RPMI8226 (cell line): ENCODE results near the gene CTNNA3.
"Not testable (repeated sequence)": the region's sequence is repeated elsewhere in the genome, so short reads cannot be mapped to it uniquely, and the experiment has no call there.

Experiments
- DNase-seq: peaks from one replicate; pipeline ENCODE4 v3.0.0-alpha.2; 2015

CTNNA3 gene

DNA sequence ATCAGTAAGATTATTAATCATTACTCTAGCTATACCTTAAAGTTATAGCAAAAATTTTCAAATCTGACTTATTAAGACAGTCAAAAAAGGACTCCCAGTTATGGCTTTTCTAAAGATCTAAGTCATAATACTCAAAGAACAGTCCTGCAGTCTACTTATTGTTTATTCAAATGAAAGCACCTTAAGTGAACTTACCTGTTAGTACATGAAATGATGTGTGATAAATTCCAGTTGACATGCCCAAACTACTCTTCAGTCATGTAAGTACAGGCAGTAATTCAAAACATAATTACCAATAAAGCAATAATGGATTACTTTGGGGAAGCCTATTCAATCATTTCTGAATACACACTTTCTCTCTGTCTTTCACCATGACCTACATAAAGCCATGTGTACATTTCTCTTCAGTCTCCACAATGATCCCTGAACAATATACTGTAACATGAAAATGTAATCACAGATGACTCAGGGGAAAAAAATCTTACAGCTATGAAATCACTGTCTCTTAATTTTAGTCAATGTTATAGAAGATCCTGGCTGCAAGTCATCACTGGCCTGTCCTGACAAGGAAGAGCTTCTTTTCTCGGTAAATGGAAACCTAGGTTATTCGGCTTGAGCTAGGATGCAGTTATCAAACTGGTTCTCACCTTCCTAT lies 1190.9 kb downstream of the CTNNA3 start:
- no peak for DNase-seq

DNA sequence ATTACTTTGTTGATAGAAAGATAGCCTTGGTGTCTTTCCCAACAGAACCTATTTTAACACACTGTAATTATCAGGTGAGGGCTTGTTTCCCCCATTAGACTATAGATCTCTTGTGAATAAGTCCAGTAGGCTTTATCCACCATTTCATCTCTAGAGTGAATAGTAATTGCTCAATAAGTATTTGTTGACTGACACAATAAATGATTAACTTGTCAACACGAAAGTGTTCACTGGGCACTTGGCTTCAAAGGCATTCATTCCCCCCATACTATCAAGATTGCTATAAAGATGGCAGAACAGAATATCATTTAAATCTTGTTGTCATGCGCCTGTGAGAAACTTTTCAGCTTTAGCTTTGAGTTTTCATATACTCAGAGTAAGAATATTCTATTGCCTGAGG lies 1194.6 kb downstream of the CTNNA3 start:
- DNase-seq: no peak

- no peak for DNase-seq
These were observed 1212.0 kb downstream of the CTNNA3 start for GRCh38 chr10:66483966-66484365.

- DNase-seq: no peak
These were observed 1223.8 kb downstream of the CTNNA3 start for GRCh38 chr10:66472156-66472555.

DNA sequence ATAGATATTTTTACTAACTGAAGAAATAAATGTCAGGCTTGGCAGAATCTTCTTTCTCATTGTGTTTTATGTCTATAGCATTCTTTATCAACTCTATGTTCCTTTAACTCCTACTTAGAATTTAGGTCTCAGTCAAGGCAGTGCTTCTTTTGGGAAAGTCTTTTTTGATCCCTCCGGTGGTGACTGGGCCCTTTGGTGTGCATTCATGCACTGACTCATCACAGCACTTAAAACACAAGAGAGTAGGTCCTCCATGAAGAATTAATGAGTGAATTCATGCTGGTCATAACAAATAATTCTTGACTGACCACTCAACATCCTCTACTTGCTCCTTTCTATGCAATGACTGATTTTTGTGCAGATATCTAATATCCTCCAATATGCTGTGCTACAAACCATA lies 1229.0 kb downstream of the CTNNA3 start:
- DNase-seq: no peak

GRCh38 chr10:66466622-66467021 lies 1229.4 kb downstream of the CTNNA3 start:
- no peak for DNase-seq

GRCh38 chr10:66463611-66464010 lies 1232.4 kb downstream of the CTNNA3 start:
- DNase-seq: no peak

DNA sequence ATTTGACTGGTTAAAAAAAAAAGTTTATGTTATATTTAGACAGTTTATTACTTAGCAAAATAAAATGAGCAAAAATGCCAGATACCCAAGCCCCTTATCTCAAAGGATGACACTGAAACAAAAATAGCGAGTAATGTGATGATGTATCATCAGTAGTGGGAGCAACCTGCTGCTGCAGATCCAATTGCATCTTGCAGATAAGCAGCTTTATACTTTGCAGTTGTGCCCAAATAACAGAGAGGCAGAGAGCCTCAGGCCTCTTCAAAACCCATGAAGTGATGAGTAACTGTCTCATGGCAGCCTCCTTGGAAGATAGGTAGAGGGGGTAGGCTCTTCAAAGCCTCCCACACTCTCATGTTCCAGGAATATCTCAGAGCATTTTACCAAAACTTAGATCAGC lies 1238.4 kb downstream of the CTNNA3 start:
- no peak for DNase-seq

DNA sequence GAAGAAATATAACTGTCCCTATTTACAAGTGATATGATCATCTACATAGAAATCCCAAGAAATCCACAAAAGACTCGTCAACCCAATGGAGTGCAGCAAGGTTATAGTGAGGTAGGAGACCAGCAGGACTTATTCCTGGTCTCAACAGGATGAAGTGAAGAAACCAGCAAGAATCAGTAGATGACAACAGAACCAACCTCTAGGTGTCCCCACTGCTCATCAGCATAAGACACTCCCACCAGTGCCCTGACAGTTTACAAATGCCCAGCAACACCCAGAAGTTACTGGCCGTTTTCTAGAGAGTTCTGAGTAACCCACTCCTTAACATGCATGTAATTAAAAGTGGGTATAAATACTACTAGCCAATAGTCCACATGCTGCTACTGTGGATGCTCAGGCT lies 1240.7 kb downstream of the CTNNA3 start:
- DNase-seq: peak; percentile 5

DNA sequence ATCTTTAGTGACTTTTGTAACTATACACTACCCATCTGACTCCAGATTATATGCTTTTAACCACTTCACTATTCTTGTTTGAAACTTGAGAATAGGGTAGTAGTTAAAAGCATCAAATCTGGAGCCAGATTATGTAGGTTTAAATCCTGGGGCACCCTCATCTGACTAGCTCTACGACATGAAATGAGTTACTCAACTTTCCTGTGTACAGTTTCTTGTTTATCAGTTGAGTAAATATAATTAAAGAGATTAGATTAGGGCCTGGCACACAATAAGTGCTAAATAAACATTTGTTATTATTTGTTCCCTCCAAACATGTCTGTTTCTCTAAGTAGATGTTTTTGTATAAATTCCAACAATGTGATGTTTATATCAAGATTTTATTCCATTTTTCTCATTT lies 1255.4 kb downstream of the CTNNA3 start:
- no peak for DNase-seq

DNA sequence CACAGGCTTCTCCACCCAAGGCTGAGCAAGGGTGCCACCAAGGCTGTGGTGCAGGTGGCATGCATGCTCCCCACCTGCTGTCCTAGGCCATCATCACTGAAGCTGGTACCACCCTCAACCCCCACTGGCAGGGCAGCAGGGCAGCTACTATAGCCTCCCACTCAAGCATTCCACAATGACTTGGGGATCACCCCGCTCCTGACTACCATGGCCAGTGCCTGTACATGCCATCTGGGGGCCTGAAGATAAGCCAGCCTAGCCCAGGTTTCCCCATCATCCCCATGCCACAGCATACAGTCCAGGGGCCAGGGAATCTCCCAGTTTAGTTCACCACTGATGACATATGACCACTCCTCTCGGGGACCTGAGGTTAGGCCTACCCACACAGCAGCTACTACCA lies 1281.1 kb downstream of the CTNNA3 start:
- DNase-seq: no peak

DNA sequence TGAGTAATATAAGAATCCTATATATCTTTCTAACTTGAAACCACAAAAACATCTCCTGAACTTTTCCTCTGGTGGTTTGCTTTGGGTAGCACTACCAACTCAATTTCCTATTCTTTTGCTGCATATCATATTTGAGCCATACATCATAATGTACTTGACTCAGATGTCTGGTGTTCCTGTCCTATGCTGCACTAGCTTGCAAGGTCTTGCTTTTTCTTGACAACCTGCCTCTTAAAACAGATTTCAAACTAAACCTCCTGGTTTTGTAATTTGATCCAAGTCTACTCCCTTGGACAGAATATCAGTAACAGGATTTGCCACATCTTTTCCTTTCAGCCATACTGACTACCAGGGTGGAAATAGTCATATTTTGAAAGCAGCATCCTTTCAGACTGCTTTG lies 1290.4 kb downstream of the CTNNA3 start:
- no peak for DNase-seq

DNA sequence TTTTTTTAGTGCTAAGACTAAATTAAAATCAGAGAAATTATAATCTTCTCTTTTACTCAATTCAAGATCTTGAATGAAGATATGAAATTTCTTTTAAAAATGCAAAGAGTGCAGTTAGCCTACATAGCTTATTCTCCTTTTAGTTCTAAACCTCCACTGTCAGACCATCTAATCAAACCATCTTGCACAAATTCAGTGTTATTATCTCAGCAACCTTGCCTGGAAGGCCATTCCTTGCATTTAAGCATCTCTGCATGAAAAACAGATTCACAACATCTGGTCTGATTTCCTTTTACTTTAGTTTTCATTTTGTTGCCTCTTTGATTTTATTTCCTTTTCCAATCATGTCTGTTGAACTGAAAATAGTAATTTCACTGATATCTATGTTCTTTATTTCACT lies 1297.3 kb downstream of the CTNNA3 start:
- DNase-seq: no peak

DNA sequence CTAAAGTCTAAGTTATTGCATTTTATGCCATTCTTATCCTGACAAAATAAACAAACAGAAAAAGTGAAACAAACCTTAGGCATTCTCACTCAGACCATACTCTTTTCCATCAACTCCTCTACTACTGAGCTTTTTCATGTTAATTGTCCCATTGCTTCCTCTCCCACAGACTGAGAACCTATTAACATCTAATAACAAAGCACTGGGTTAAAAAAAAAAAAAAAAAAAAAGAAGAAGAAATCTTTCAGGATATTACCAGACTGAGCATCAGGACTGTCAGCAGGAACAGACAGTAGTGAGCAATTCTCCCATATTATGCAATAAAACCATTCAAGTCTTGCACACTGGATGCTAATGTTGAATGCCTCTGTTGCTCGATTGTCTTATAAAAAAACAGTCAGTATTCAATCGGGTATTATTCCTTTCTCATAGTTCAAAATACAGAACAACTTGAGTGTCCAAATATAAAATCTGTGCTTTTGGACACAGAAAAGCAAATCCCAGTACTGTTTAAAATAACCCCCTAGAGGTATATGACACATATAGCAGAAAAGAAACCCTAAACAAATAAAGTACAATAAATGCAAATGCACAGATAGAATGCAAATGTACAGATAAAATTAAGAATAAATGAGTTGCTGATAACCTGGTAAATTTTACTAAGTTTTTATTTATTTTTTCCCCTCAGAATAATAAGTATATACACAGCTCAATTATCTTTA lies 1301.5 kb downstream of the CTNNA3 start:
- DNase-seq: no peak

DNA sequence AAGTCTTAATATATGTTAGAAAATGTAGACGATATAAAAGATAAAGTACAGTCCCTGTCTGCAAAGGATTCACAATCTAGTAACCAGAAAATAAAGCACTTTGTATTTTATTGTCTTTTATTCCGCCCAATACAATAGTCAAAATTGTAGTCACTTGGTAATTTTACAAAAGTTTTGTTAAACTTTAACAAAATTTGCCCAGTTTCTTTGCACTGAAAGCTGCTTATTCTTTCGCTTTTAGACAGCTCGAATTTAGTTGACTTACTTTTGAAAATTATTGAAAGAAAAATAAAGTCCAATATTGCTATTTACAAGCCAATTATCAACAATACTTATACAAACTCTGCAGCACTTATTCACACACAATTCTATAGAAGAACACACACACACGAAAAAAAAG lies 1305.1 kb downstream of the CTNNA3 start:
- DNase-seq: no peak

- no peak for DNase-seq
These were observed 1315.0 kb downstream of the CTNNA3 start for GRCh38 chr10:66381045-66381444.

DNA sequence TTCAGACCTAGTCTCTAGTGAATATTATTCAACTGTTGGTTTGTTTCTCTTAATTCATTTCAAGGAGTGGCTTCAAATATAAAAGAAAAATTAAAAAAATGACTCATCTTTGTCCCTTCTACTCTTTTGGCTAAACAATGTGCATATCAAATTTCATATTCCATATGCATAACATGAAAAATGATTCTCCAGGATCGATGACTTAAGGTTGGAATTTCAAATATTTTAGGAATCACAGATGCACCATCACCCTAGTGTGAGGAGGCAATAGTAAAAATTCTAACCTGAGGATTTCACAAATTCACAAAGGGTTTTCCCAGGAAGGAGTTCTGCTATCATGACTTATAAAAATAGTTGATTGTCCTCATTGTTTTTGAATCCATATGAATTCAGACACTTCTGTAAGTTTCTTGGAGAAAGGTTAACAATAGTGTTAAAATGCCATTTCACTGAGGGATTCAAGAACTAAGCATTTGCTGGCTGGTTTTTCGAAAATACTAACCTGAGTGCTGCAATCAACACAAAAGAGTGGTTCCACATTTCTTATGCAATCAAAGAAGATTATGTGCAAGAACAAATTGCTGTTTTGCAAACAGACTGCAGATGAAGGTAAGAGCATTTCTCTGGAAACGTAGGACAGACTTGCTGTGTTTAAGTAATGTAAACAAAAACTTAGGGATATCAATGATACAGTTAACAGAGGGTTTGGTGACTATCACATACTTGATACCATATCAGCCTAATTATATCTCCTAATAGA lies 1317.7 kb downstream of the CTNNA3 start:
- no peak for DNase-seq

DNA sequence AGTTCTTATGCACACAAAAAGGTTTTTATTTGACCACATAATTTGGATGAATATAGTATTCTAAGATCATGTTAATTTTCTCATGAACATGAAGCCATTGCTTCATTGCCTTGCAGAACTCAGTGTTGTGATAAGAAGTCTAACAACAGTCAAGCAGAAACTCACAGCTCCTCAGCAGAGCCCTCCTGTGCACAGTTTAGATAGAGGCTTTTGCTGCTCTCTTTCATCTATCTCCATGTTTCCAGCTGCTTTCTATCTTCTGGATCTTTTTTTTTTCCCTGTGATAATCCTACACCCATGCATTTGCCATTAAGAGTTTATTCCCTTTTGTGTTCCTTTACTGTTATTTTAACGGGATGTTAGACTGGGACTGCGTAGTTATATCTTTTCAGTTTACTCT lies 1327.8 kb downstream of the CTNNA3 start:
- no peak for DNase-seq

DNA sequence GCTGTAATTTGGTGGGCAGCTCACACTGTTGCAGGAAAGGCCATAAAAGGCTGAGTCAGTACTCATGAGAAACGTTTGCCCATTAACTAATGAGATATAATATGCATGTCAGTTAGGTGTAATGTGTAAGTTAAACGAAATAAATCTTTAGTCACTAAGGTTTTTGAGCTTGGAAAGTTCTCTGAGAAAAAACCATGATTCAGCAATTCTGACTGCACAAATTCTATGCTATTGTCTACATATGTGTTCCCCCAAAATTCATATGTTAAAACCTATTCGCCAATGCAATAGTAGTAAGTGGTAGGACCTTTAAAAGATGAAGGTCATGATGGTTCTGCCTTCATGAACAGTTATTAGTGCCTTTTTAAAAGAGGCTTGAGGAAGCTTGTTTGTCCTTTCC lies 1329.8 kb downstream of the CTNNA3 start:
- DNase-seq: no peak

DNA sequence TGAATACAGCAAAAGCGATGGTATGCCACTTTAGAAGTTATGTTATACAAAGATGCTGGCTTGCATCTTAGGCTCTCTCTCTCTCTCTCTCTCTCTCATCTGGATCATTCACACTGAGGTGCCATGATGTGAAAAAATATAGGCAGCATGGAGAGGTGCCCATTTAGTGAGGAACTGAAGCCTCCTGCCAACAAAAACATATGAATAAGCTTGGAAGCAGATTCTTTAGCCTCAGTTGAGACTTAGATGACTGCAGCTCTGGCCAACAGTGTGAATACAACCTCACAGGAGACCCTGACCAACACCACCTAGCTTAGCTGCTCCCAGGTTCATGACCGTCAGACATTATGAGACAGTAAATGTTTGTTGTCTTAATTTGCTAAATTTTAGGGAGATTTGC lies 1330.3 kb downstream of the CTNNA3 start:
- DNase-seq: no peak

GRCh38 chr10:66362522-66362921 lies 1333.5 kb downstream of the CTNNA3 start:
- no peak for DNase-seq

DNA sequence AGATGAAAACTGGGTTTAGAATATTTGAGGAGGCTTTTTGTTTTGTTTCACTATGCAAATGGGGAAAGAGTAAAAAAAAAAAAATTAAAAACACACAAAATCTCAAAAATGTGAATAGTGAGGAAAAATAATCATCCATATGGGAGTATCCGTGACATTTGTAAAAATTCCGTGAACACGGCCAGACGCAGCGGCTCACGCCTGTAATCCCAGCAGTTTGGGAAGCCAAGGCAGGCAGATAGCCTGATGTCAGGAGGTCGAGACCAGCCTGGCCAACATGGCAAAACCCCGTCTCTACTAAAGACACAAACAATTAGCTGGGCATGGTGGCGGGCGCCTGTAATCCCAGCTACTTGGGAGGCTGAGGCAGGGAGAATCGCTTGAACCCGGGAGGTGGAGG lies 1342.2 kb downstream of the CTNNA3 start:
- not testable (repeated sequence) for DNase-seq

- no peak for DNase-seq
These were observed 1342.6 kb downstream of the CTNNA3 start for GRCh38 chr10:66353422-66353821.
